ENCODE measurements around the gene KCTD8. TPM values are rescaled to one million over a fixed set of nuclear protein-coding genes. Genes with fewer than 3 reads are reported as not detected.
"Not testable (repeated sequence)": the region's sequence is repeated elsewhere in the genome, so short reads cannot be mapped to it uniquely, and the experiment has no call there.

The KCTD8 gene
- total RNA-seq, 1 experiment from 2014 or later, result 0.10 TPM

DNA sequence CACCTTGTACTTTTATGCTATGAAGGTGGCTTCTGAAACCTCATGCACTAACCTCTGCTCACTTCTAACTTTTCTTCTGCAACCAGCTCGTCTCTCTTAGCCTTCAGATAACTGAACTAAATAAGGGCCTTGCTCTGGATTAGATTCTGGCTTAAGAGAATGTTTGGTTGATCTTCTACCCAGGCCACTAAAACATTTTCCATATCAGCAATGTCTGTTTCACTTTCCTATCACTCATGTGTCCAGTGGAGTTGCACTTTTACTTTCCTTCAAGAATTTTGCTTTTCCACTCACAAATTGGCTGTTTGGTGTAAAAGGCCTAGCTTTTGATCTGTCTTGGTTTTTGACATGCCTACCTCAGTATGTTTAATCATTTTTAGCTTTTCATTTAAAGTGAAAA lies 105.8 kb downstream of the KCTD8 start:
- no peak for DNase-seq (ENCODE audit: extremely low read depth, low read depth)

DNA sequence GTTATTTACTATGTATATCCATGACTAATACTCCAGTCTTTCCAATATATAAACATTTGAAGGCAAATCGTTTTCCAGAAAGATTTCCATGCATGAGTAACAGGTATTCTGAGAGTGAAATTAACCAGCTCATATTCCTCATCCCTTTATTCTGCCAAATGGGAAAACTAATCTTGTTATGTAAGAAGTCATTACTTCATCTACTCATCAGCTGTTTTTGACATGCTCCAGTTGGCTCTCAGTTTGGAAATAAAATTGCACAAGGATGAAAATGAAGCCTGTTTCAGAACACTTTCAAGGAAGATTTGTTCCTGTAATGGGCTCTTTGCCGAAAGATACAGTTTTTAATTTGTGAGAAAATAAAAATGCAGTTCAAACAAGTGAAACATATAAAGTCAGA lies 121.9 kb downstream of the KCTD8 start:
- DNase-seq (ENCODE audit: extremely low read depth, low read depth), result no peak

DNA sequence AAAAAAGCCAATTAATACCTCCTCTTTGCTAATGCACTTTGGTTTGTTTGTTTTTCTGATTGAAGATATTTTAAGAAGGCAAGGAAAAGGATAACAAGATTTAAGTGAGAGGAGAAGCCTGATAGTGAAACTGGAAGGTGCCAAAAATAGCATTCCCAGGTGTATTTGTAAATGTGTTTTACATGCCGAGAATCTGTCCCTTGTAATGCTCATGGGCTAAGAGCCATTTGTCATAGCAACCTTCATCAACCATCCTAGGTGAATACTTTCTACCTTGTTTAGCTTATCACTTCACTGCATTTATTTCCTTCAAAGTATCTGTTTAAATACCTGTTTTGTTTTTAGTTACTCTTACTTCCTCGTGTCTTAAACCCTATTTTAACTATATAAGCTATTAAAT lies 127.8 kb downstream of the KCTD8 start:
- no peak for DNase-seq (ENCODE audit: extremely low read depth, low read depth)

DNA sequence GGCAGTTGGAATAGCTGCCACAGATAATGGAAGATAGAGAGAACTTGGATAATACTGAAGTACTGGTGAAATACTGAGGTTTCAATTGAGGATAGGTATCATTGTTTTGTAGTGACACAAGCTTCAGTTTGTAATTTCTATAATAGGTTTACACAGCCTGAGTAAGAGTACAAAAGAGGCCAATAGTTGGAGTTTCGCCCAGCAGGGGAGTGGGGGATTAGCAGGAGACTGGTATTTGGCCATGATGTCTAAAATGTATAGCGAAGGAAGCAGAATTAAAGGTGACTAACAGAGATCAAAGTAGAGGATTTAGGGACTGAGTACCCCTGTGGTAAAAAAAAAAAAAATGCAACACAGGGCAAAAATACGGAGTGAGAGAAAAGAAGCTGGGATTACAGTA lies 129.5 kb downstream of the KCTD8 start:
- no peak for DNase-seq (ENCODE audit: extremely low read depth, low read depth)

DNA sequence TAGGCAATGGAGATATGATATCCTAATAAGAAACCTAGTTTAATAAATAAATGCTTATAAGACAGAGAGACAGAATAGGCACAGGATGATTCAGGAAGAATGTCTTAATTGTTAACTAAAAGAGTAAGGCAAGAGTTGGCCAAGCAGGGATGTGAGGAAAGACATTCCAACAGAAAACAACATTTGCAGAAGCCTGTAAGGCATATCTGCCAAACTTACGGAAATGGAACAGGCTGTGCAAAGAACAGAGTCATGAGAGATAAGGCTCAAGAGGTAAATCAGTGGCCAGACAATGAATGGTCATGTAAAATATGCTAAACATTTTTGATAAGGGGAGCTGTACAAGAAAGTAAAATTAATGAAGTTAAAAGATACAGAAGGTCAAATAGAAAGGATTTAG lies 134.9 kb downstream of the KCTD8 start:
- DNase-seq (ENCODE audit: extremely low read depth, low read depth), result no peak

DNA sequence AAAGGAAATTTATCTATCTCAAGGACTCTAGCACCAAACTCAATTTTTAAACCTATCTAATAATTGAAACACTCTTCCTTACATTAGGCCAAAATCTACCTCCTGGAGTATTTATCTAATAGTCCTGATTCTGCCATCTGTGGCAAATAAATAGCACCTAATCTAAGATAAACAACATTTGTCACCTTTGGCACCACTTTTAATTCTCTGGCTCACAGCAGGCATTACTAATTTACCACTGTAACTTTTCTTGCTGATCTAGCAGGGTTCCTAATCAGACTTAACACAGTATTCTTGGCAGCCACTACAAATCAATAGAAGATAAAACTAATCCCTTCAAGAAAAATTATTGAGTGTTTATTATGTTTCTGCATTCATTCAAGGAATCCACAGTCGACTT lies 161.1 kb downstream of the KCTD8 start:
- DNase-seq (ENCODE audit: extremely low read depth, low read depth), result no peak

DNA sequence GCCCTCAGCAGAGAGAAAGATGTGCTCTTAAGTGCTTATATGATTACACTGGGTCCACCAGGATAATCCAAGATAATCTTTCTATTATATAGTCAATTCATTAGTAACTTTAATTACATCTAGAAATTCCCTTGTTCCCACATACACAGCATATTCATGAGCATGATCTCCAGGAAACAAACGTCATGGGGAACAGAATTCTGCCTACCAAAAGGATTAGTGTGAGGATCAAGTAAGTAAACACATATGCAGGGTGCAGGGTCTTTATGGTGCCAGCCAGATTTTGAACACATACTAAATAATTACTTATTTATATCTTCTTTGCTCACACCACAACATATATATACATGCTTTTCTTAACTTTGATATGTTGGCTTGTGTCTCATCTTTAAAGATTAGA lies 169.1 kb downstream of the KCTD8 start:
- no peak for DNase-seq (ENCODE audit: extremely low read depth, low read depth)

DNA sequence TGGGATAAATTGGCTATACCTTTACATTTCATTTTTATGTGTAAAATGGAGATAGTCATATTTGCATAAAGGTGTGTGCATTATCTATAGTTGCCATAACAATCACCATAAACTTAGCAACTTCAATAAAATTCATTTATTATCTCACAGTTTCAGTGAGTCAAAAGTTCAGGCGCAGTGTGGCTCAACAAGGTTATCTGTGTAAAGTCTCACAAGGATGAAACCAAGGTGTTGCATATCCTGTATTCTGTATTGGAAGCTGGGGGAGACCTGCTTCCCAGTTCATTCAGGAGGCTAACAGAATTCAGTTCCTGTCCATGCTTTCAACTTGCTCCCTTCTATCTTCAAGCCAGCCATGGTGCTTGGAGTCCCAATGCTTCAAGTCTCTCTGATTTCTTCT lies 169.5 kb downstream of the KCTD8 start:
- DNase-seq (ENCODE audit: extremely low read depth, low read depth), result no peak

DNA sequence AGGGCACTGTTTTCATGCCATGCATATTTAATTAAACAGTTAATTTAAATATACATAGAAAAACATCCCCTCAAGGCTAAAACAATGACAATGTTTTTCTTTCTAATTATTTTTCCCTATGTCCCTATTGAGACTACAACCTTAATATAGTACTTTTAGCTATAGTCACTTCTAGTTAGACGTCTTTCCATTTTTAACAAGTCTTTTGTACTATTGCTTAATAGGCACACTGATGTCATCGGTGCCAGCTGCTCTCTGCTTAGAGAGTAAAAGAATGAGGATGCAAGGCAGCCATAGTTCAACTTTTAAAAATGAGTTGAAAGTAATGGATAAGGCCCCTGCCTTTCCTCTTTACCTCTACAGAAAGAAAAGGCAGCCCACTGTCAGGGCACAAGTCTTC lies 191.1 kb downstream of the KCTD8 start:
- no peak for DNase-seq (ENCODE audit: extremely low read depth, low read depth)

DNA sequence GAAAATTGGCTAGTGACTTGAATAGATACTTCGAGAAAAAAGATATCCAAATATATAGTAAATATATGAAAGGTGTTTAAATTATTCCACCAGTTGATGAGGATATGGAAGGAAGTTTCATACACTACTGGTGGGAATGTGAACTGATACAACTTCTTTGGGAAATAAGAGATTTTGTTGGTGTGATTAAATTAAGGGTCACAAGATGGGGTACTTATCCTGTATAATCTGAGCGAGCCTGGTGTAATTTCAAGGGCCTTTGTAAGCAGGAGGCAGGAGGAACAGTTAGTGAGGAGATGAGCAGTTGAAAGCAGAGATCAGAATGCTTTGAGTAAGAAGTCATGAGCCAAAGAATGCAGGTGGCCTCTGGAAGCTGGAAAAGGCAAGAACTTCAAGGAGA lies 192.2 kb downstream of the KCTD8 start:
- DNase-seq (ENCODE audit: extremely low read depth, low read depth), result no peak

DNA sequence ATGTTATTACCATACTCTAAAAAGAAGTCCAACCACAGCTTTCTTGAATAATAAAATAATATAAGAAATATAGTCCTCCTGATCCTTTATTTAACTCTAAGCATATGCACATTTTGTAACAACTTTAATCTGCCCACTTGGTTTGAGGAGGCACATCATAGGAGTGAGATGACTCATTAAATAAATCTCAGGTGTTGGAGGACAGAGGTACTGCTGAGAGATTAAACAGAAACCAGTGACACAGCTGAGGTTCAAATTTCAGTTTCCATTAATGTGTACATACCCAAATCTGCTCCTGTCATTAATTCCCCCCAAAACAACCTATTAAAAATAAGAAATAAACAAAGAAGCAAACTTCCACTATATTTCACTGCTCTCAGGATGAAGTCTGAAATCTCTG lies 211.0 kb downstream of the KCTD8 start:
- no peak for DNase-seq (ENCODE audit: extremely low read depth, low read depth)

DNA sequence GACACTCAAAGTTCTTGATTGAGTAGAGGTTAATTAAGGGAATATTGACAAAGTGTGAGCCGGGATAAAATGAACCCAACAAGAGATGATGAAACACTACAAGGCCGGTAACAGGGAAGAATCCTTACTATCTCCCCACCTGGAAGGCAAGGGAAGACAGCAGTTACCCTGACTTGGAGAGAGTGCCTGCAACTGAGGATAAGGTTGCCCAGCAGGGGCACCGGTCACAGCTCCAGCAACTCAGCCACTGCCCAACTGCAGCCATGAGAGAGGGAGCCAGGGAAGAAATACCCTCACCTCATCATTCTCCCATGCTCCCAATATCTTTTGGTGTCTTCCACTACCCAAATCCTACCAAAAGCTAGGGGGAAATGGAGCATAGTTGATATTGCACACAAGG lies 212.7 kb downstream of the KCTD8 start:
- DNase-seq (ENCODE audit: extremely low read depth, low read depth), result no peak

DNA sequence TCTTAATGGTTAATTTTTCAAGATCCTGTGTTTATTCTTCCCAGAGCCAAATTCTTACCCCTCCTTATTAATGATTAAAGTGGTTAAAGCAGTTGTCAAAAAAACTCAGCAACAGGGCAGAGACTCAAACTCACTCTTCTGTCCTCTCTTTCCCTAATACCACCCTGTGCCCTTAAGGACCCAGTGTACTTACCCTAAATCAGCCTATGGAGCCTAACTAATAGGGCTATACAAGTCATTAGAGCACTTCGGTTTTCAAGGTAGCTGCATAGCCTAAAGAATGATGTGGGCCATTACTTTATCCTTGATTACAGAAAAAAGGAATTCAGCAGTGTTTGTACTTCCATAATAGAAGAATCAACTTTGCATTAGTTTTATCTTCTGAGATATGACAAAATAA lies 216.3 kb downstream of the KCTD8 start:
- no peak for DNase-seq (ENCODE audit: extremely low read depth, low read depth)

DNA sequence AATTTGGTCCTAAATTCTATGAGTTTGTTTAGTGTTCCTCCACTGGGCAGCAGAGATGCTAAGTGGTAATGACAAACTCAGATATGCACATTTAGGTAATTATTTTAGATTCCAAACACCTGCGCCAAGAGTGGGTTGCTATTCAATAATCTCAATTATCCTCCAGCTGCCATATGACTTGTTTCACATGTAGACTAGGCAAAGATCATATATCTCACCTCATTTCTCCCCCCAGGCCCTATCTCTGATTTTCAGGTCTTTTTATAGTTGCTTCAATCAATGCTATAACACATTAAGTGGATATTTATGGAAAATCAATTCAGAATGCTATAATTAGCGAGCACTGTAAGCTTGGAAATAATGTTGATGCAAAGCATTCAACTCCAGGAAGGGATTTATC lies 217.6 kb downstream of the KCTD8 start:
- no peak for DNase-seq (ENCODE audit: extremely low read depth, low read depth)

DNA sequence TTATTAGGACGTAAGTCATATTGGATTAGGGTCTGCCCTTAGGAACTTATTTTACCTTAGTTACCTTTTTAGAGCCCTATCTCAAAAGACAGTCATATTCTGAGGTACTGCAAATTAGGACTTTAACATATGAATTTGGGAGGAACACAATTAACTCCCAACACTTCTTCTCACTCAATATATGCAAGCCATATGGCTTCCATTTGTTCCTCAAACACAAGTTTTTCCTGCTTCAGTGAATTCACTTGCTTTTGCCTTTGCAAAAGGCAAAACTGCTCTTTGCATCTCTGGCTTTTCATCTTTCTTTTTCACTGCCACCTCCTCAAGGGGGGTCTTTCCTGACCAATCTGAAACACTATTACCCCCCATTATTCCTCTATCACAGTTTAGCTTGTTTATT lies 220.3 kb downstream of the KCTD8 start:
- DNase-seq (ENCODE audit: extremely low read depth, low read depth), result no peak

DNA sequence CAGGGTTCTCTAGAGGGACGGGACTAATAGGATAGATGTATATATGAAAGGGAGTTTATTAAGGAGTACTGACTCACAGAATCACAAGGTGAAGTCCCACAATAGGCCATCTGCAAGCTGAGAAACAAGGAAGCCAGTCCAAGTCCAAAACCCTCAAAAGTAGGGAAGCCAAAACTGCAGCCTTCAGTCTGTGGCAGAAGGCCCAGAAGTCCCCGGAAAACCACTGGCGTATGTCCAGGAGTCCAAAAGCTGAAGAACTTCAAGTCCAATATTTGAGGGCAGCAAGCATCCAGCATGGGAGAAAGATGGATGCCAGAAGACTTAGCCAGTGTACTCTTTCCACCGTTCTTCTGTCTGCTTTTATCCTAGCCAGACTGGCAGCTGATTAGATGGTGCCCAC lies 227.2 kb downstream of the KCTD8 start:
- no peak for DNase-seq (ENCODE audit: extremely low read depth, low read depth)

DNA sequence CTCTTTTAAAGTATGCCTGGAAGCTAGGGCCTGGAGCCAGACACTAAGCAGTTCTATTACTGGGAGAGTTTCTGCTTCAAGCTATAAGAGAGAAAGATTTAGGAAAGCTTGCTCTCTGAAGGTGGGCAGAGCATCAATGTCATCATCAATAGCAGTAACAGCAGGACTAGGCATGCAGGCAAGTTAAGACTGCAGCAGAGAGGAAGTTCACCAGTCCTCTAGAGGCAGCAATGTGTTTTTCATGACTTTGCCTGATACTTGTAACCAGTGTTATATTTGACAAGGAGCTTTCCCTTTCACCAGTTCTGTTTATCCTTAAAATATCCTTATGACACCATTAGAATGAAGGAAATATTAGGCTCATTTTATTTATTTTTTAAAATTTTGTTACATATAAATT lies 237.9 kb downstream of the KCTD8 start:
- DNase-seq (ENCODE audit: extremely low read depth, low read depth), result no peak

DNA sequence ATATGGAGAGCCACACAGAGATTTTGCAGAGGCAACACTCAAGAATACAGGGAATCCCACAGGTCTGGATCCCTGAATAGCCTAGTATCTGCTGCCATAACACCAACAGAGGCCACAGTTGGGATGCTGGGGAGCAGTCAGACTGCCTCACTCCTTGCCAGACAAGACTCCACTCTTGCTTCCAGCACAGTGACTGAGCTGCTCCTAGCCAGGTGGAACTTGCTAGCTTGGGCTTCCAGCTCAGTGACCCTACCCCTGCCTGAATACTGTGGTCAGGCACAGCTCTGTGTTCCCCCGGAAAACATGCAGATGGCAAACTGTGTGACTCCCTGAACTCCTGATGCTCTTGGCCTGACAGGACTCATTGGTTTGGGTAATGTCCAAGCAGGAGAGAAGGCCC lies 251.8 kb downstream of the KCTD8 start:
- DNase-seq (ENCODE audit: extremely low read depth, low read depth), result no peak

DNA sequence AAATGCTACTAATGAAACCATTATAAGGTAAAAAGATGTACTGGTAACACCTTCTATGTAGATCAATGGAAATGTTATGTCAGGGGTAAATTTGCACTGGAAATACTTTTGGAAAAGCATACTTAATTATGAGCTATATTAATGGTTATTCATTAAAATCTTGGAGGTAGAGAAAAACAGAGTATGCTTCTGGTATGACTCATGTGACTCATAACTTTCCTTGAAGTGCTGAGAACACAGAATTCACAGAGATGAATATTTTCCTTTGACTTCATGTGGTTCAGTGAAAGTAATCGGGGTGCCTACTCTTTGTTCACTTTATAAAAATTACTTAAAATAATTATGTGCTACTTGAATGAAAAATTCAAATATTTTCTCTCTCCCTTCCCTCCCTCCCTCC lies 254.2 kb downstream of the KCTD8 start:
- DNase-seq (ENCODE audit: extremely low read depth, low read depth), result no peak

DNA sequence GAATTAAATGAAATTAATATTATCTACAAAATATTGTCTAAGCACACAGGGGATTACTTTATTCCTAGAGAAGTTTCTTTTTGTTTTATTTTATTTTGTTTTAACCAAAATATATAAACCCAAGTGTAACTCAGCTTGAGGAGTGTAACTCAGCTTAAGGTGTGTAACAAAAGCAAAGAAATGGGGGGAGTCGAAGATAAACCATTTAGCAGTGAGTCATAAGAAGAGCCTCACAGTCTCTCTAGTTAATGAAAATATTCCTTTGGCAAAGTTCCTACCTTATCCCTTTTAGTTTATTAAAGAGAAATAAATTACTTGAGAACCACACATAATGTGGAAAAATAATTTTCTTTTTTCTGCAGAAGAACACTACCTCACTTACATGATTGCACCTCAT lies 261.8 kb downstream of the KCTD8 start:
- DNase-seq (ENCODE audit: extremely low read depth, low read depth), result no peak

DNA sequence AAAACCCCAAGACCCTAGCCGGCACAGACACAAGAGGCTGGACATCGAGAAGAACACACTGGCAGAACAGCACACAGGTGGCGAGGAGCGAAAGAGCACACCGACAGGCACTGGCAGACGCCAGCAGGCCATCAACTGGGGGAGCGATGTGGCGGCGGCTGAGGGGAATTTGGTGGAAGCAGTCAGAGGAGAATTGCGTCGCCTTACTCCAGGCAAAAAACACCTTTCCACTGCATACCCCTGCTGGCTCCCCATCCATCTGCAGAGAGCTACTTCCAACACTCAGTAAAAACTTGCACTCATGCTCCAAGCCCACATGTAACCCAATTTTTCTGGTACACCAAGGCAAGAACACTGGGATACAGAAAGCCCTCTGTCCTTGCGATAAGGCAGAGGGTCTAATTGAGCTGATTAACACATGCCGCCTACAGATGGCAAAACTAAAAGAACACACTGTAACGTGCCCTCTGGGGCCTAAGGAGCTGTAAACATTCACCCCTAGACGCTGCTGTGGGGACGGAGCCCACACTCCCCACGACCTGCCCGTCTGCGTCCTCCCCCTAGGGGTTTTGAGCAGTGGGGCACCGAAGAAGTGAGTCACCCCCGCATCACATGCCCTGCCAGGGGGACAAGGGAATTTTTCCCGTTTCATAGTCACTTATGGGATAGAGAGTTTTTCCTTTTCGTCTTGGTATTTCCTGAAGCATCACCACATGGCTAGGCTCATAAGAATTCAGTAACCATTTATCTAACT lies 262.3 kb downstream of the KCTD8 start:
- no peak for DNase-seq (ENCODE audit: extremely low read depth, low read depth)

DNA sequence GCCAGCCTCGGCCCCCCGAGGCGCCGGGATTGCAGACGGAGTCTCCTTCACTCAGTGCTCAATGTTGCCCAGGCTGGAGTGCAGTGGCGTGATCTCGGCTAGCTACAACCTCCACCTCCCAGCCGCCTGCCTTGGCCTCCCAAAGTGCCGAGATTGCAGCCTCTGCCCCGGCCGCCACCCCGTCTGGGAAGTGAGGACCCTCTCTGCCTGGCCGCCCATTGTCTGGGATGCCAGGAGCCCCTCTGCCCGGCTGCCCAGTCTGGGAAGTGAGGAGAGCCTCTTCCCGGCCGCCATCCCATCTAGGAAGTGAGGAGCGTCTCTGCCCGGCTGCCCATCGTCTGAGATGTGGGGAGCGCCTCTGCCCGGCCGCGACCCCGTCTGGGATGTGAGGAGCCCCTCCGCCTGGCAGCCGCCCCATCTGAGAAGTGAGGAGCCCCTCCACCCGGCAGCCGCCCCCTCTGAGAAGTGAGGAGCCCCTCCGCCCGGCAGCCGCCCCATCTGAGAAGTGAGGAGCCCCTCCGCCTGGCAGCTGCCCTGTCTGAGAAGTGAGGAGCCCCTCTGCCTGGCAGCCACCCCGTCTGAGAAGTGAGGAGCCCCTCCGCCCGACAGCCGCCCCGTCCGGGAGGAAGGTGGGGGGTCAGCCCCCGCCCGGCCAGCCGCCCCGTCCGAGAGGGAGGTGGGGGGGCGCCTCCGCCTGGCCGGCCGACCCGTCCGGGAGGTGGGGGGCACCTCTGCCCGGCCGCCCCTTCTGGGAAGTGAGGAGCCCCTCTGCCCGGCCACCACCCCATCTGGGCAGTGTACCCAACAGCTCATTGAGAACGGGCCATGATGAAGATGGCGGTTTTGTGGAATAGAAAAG lies 266.9 kb downstream of the KCTD8 start:
- DNase-seq (ENCODE audit: extremely low read depth, low read depth), result not testable (repeated sequence)

Data from NCI-H460 (cell line).